Ureter (tissue), 1 donor: ENCODE data around the gene IRF8. TPM values are rescaled to one million over a fixed set of nuclear protein-coding genes. Genes with fewer than 3 reads are reported as not detected.
A peak's percentile ranks its signal among the peaks of the same experiment; 100 is the strongest.

Source experiments
- DNase-seq: peaks from one replicate; pipeline ENCODE4 v3.0.0-alpha.2; 2020; ENCODE audit warnings: low spot score
- total RNA-seq: library from RNA; stranded (reverse); gene quantifications from one replicate; pipeline ENCODE4 v1.2.4, GENCODE V29; 2023
- donor health status: DM: yes; HTN: yes; CAD: no.

The IRF8 gene, protein sequence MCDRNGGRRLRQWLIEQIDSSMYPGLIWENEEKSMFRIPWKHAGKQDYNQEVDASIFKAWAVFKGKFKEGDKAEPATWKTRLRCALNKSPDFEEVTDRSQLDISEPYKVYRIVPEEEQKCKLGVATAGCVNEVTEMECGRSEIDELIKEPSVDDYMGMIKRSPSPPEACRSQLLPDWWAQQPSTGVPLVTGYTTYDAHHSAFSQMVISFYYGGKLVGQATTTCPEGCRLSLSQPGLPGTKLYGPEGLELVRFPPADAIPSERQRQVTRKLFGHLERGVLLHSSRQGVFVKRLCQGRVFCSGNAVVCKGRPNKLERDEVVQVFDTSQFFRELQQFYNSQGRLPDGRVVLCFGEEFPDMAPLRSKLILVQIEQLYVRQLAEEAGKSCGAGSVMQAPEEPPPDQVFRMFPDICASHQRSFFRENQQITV
- 9.5 TPM for total RNA-seq

- peak; percentile 77 for DNase-seq
Measured at GRCh38 chr16:85898521-85899442, at the start of gene IRF8. TSS of gene IRF8 (plus strand) at chr16:85899162. CDS start at chr16:85903016, 3,854 bp downstream.

- DNase-seq, result no peak
Measured at GRCh38 chr16:85849388-85849787, 49.6 kb upstream of the IRF8 start.

DNA sequence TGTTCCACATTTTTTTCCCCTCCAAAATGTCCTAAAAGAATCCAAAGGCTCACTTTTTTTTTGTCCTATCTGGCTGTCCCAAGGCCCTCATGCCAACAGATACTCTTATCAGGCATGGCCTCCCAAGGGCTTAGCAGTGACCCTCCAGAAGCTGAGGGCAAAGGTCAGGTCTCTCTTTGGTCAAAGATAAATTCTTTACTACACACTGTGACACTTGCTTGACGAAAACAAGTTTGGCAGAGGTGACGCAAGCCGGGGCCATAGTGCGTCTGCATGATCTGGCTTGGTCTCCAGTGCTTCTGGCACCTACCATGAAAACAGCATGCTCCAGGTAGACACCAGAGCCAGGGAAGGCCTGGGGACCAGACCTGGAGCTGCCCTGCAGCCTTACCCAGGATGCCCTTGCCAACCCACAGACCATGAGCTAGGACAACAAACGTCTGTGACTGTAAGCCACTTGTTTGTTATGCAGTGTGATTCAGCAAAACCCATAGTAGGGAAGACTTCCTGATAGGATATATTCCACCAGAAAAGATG, 48.5 kb upstream of the IRF8 start:
- DNase-seq, result no peak

DNA sequence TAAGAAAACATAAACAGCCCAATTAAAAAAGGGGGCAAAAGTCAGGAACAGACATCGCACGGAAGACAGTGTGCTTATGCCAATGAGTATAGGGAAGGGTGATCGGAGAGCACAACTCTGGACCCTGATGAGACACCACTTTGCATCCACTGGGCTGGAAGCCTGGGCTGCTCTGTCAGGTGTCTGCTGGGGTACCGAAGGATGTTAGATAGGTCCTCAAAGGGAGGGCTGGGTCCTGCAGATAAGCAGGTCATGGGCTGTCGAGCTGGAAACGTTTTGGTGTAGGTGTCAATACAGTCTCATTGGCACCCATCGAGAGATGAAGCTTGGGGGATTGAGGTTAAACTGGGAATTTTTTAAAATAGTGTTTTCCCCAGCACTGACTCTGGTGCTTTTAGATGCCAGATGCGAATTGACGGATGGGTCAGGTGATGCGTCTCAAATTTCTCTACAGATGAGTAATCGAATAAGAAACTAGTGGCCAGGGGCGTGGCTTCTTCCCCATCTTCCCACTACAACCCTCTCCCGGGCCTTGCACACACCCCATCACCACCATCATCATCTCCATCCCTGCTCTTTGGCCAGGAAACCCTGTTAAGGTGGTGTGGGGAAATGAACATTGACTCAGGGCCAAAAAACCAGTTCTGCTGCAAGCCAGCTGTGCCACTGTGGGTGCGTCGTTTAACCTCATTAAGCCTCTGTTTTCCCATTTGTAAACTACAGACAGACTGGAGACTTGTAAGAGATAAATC, 47.8 kb upstream of the IRF8 start:
- peak; percentile 38 for DNase-seq

GRCh38 chr16:85853547-85854545, 45.1 kb upstream of the IRF8 start:
- DNase-seq, result peak; percentile 34

DNA sequence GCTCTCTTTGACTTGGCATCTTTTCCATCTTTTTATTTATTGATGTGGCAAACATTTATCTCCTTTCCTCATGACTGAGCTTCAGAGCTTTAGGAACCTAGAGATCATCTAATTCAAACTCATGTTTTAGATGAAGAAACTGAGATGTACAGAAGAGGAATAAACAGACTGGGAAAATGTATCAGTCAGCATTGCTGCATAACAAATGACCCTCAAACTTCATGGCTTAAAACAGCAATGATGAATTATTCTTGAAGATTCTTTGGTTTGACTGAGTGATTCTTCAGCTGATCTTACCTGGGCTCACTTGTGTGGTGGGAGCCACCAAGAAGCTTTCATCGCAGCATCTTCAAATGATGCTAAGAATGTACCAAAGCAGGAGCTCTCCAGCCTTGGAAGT, 44.0 kb upstream of the IRF8 start:
- no peak for DNase-seq

DNA sequence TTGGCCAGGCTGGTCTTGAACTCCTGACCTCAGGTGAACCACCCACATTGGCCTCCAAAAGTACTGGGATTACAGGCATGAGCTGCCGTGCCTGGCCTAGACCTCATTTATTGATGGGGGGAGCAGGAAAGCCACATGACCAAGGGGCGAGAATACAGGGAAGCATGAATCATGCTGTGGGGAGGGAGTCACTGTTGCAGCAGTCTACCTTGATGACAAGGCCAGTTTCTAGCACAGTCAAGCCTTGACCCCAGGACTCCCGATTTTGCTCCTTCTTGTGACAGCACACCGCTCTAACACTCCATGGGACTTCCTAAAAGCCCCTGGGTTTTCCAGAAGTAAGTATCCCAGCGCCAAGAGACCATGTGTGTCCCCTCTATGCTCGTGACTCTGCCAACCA, 42.9 kb upstream of the IRF8 start:
- DNase-seq, result no peak

DNA sequence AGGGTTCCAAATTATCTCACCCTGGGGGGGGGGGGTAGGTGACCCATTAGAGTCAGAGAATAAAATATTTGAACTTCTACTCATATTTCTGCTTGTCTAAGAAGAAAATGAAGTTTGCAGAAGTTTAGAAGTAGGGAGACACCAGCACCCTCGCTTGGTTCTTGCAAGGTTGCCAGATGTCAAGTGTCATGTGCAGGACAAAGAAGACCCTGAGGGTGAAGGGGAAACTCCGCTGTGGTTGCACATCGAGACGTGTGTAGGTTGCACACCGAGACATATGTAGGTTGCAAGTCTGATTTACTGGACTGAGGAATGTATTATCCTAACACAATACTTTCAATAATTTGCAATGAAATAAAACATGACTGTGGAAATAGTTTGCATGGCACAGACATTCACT, 42.4 kb upstream of the IRF8 start:
- DNase-seq, result no peak

DNA sequence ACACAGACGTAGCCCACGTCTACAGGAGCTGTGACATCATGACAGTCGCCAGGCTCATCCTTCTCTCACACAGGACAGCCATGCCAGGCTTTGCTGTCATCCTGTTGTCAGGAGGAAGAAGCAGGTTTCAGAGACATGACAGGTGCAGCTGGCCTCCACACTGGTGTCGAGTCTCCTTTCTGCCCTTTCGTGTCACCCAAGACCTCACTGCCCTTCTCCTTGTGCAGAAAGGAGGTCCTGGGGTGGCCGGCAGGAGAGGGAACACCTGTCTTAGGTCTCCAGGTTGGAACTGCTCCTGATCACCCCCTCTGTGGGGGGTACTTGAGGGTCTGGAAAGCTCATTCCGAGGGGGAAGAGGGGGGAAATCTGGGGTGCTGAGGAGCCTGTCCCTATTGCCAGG, 41.6 kb upstream of the IRF8 start:
- DNase-seq, result peak; percentile 29

DNA sequence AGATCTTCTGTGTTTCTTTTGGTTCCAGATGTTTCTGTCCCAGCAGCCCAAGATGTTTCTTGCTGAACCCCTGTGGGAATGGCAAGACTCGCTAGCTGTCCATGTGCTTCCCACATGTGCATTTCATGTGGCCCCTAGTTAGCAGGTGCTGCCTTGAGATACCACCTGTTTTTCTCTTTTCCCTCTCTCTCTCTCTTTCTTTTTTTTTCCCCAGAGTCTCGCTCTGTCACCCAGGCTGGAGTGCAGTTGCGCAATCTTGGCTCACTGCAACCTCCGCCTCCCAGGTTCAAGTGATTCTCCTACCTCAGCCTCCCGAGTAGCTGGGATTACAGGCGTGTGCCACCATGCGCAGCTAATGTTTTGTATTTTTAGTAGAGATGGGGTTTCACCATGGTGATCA, 40.4 kb upstream of the IRF8 start:
- DNase-seq, result peak; percentile 20

GRCh38 chr16:85858984-85859817, 39.8 kb upstream of the IRF8 start:
- peak; percentile 12 for DNase-seq

DNA sequence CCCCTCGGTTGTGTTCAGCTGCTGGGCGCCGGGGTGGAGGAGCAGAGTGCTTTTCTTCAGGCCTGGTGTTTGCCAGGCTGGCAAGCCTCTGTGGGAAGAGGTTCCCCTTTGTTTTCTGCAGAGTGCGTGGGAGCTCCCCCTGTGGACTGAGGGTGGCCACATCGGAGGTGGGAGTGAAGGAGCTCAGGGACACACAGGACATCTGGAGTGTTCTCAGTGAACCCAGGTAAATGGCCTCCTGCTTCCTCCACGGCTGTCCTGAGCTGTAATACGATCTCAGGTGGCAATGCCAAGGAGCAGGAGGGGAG, 39.2 kb upstream of the IRF8 start:
- DNase-seq, result peak; percentile 22

GRCh38 chr16:85860413-85861094, 38.4 kb upstream of the IRF8 start:
- DNase-seq, result peak; percentile 25

GRCh38 chr16:85861095-85861825, 37.7 kb upstream of the IRF8 start:
- peak; percentile 34 for DNase-seq

GRCh38 chr16:85862476-85863383, 36.2 kb upstream of the IRF8 start:
- peak; percentile 29 for DNase-seq

DNA sequence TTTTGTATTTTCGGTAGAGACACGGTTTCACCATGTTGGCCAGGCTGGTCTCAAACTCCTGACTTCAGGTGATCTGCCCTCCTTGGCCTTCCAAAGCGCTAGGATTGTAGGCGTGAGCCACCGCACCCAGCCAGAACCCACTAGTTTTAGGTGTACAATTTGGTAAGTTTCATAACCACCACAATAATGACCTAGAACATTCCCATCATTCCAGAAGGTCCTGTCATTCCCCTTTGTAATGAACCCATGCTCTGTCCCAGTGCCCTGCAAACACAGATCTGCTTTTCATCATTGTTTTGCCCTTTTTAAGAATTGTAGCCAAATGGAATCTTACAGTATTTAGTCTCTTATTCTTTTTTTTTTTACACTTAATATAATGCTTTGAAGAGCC, 35.6 kb upstream of the IRF8 start:
- DNase-seq, result no peak

DNA sequence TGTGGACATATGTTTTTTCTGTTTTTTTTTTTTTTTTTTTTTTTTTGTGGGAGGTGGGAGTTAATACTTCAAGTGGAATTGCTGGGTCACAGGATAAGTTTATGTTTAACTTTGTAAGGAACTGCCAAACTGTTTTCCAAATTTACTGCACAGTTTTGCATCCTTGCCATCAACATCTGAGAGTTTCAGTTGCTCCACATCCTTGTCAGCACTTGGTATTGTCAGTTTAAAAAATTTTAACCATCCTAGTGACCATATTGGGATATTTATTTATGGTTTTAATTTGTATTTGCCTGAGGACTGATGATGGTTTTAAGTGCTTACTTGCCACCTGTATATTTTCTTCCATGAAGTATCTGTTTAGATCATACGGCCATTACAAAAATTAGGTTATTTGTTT, 34.0 kb upstream of the IRF8 start:
- no peak for DNase-seq
